Activated B cell treated with CpG ODN at 0.5 μM for 24 hours (primary cell): ENCODE results near the gene CRABP1. TPM values are rescaled to one million over a fixed set of nuclear protein-coding genes. Genes with fewer than 3 reads are reported as not detected.

Experiments used
- ATAC-seq: fragments of 200-7000 bp; cut with Tn5 transposase; one replicate; pipeline ENCODE4 v1.10.0; 2021; ENCODE audit warnings: low read depth, mild to moderate bottlenecking, moderate library complexity
- CTCF ChIA-PET: fragments of 350-600 bp; sonication (Branson Sonifier 250); formaldehyde crosslinking; loops from one replicate; lab custom pipeline; 2021; ENCODE audit warnings: antibody characterized with exemption; lab: Charles Lee
- POLR2A ChIA-PET: fragments of 350-600 bp; sonication (Branson Sonifier 250); formaldehyde crosslinking; loops from one replicate; lab custom pipeline; 2021; ENCODE audit warnings: antibody characterized with exemption; lab: Charles Lee
- DNase-seq: peaks from one replicate; pipeline ENCODE4 v3.0.0; 2022
- H3K27ac Mint-ChIP-seq: one replicate; pipeline ENCODE4 v1.8.0; 2020; ENCODE audit warnings: mixed read lengths
- H3K27me3 Mint-ChIP-seq: one replicate; pipeline ENCODE4 v1.8.0; 2021; ENCODE audit warnings: mixed read lengths
- H3K36me3 Mint-ChIP-seq: one replicate; pipeline ENCODE4 v1.8.0; 2021; ENCODE audit warnings: low read depth, mixed read lengths
- H3K4me1 Mint-ChIP-seq: one replicate; pipeline ENCODE4 v1.8.0; 2021; ENCODE audit warnings: mixed read lengths
- H3K4me3 Mint-ChIP-seq: one replicate; pipeline ENCODE4 v1.8.0; 2020; ENCODE audit warnings: mild to moderate bottlenecking, mixed read lengths
- H3K9me3 Mint-ChIP-seq: one replicate; pipeline ENCODE4 v1.8.0; 2020; ENCODE audit warnings: mixed read lengths
- intact Hi-C: fragments of 100-400 bp; cut with micrococcal nuclease; formaldehyde crosslinking; loops from one replicate; pipeline ENCODE4 v1.15.1; 2024
- total RNA-seq: library from RNA; stranded (reverse); gene quantifications from 2 replicates; pipeline ENCODE4 v1.2.3, GENCODE V29; 2022
- TF ChIP-seq, protein P1 (sequence below): fragments of 200-600 bp; IDR thresholded peaks from one replicate; pipeline ENCODE4 v1.8.0; 2022; ENCODE audit warnings: antibody characterized with exemption, mild to moderate bottlenecking

CRABP1 gene
- total RNA-seq, 1 donor from 2014 or later = not detected

DNA sequence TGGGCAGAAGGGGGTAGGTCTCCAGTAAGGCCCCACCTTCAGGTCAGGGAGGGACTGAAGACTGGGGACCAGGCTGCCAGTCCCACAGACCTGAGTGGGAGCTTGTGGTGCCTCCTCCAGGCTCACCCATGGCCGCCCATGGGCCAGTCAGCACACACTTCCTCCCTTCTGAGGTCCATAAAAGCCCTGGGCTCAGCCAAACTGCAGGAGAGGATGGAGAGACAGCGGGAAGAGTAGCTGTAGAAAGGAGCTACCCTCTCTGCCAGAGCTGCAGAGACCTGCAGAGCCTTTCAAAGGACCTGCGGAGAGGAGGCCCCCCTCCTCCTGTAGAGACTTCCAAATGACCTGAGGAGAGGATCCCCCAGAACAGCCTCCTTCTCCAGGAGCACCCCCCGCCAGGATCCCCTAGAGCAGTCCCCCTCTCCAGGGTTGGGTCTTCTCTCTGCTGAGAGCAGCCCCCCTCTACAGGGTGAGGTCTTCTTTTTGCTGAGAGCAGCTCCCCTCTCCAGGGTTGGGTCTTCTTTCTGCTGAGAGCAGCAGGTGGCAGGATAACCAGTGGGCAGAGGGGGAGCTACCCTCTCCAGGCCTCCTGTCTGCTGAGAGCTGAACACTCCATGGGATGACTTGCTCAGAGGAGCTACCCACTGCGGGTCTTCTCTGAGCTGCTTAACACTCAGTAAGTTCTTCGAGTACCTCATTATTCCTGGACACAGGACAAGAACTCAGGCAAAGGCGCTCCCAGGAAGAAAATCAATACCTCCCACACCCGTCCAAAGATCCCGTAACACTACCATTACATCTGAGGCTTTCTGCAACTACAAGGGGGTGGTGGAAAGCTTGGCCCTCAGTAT is 35.7 kb upstream of the CRABP1 start:
- Mint-ChIP-seq H3K27ac (no peak overlapping the region), H3K36me3 (peaks cover 3% of the 10 kb centered on the region), H3K4me3 (no peak overlapping the region), H3K4me1 (peaks cover 4% of the 10 kb centered on the region), H3K9me3 (no peaks in the 10 kb centered on the region), H3K27me3 (peaks cover 13% of the 10 kb centered on the region)
- TF ChIP-seq, protein P1, sequence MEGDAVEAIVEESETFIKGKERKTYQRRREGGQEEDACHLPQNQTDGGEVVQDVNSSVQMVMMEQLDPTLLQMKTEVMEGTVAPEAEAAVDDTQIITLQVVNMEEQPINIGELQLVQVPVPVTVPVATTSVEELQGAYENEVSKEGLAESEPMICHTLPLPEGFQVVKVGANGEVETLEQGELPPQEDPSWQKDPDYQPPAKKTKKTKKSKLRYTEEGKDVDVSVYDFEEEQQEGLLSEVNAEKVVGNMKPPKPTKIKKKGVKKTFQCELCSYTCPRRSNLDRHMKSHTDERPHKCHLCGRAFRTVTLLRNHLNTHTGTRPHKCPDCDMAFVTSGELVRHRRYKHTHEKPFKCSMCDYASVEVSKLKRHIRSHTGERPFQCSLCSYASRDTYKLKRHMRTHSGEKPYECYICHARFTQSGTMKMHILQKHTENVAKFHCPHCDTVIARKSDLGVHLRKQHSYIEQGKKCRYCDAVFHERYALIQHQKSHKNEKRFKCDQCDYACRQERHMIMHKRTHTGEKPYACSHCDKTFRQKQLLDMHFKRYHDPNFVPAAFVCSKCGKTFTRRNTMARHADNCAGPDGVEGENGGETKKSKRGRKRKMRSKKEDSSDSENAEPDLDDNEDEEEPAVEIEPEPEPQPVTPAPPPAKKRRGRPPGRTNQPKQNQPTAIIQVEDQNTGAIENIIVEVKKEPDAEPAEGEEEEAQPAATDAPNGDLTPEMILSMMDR = no peak
- ChIA-PET POLR2A (interaction anchor here (0.5 kb wide), 1 partner anchor 637 kb away, joined by 4 read pairs; no protein-coding TSS in a partner anchor), CTCF (no interaction called here)
- no peak for DNase-seq
- ATAC-seq = no peak
- intact Hi-C loops = no loop called here

DNA sequence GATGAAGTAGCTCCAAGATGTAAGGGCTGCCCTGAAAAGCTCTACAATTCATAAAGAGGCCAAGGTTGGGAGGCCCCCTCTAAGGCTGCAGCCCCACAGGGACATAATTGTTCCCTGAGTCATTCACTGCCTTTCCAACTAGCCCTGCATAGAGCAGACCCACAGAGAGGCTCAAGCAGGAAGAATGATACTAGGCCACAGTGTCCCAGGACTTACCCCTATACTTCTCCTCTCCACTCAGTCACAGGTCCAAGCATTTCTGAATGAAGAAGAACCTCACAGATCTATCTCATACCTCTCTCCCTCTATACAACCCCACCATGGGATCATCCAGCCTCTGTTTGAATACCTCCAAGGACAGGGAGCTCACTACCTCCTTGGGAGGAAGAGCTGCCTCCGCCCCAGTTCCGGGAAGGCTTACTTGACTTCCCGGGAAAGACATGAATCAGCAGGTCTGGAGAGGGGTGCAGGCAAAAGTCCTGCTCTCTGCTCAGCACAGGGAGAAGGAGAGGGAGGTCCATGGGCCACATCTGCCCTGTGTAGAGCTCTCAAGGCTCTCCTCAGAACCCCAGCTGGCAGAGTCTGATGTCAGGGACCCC is 33.9 kb upstream of the CRABP1 start:
- H3K27me3 Mint-ChIP-seq = peaks cover 13% of the 10 kb centered on the region
- ATAC-seq = no peak
- intact Hi-C loops = no loop called here
- H3K27ac Mint-ChIP-seq = no peak overlapping the region
- CTCF ChIA-PET = interaction anchor here (1.1 kb wide), 1 partner anchor 114 kb away, joined by 3 read pairs; no protein-coding TSS in a partner anchor
- POLR2A ChIA-PET = no interaction called here
- no peaks in the 10 kb centered on the region for H3K9me3 Mint-ChIP-seq
- no peak overlapping the region for H3K4me3 Mint-ChIP-seq
- H3K36me3 Mint-ChIP-seq = no peaks in the 10 kb centered on the region
- peaks cover 1% of the 10 kb centered on the region for H3K4me1 Mint-ChIP-seq
- TF ChIP-seq, protein P1 = no peak
- DNase-seq = no peak

DNA sequence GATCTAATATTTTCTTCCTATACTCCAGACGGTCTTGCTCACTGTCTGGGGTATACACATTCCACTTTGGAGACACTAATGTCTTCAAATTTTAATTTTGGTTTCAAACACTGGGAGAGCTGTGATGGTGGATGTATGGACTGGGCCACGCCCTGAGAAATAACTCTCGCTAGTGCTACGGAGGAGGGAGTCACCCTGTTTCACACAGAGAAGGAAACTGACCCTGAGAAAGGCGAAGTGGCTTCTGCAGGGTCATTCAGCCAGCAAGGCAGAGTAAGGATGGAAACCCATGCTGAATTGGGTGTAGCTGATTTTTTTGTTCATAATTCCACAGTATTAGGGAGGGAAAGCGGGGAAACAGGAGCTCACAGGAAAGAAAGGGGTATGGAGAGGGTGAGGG is 32.2 kb upstream of the CRABP1 start:
- ATAC-seq (no peak), DNase-seq (no peak)
- Mint-ChIP-seq H3K9me3 (no peaks in the 10 kb centered on the region), H3K27ac (no peak overlapping the region), H3K4me1 (no peaks in the 10 kb centered on the region), H3K27me3 (peaks cover 13% of the 10 kb centered on the region), H3K4me3 (no peak overlapping the region), H3K36me3 (no peaks in the 10 kb centered on the region)
- TF ChIP-seq, protein P1 = no peak
- CTCF ChIA-PET = no interaction called here
- intact Hi-C loops = loop anchor here (1.0 to 2.0 kb wide), 2 partner anchors 115 to 443 kb away; no protein-coding TSS in a partner anchor
- POLR2A ChIA-PET = interaction anchor here (0.5 kb wide), 1 partner anchor 127 kb away, joined by 6 read pairs; no protein-coding TSS in a partner anchor

DNA sequence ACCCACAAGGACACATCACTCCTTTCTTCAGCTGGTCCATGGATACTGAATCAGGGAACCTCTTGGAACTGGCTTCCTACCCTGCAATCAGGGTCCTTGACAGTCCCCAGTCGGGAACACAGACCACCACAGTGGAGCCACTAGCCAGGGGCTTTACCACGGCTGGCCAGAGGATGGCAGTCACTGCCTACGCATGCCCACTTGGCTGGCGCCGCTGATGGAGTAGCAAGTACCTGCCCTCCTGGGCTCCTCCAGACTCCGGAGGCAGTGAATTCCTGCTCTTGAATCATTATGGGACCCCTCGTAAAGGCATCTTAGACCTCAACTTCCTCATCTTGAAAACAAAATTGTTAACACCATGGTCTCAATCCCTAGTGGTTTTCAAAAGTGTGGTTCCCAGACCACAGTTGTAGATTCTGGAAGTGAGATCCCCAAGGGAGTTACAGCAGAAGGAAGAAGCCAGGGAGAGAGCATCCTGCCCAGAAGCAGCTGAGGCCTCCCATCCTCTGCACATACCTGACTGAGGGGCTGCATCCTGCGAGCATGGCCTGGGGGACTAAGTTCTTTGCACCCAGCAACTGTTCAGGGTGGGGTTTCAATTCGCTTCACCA is 31.6 kb upstream of the CRABP1 start:
- peak; percentile 61 for ATAC-seq
- Mint-ChIP-seq H3K27me3 (peaks cover 13% of the 10 kb centered on the region), H3K27ac (no peak overlapping the region), H3K4me1 (no peaks in the 10 kb centered on the region), H3K9me3 (no peaks in the 10 kb centered on the region), H3K36me3 (no peaks in the 10 kb centered on the region), H3K4me3 (no peak overlapping the region)
- ChIA-PET CTCF (no interaction called here), POLR2A (no interaction called here)
- intact Hi-C loops = loop anchor here (1.0 to 2.0 kb wide), 2 partner anchors 115 to 442 kb away; no protein-coding TSS in a partner anchor
- TF ChIP-seq, protein P1 = no peak
- no peak for DNase-seq

DNA sequence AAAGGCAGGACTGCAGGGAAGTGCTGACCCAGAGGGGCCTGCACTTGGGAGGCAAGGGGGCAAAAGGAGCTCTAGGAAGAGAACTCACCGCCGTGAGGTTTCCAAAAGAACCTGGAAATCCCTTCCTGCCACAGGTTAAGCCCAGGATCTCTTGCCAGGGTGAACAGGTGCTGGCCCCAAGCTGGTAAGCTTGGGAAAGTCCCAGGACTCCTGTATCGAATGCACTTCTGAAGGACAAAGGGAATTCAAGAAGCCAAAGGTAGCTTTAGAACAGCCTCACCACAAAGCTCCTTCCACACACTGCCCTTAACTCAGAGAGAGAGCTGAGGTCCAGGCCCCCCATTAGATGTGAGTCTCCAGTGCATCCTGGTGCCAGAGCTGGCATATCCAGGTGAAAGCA is 28.9 kb upstream of the CRABP1 start:
- no peak overlapping the region for H3K4me3 Mint-ChIP-seq
- POLR2A ChIA-PET = no interaction called here
- no peak for ATAC-seq
- peaks cover 9% of the 10 kb centered on the region for H3K27me3 Mint-ChIP-seq
- H3K4me1 Mint-ChIP-seq = no peaks in the 10 kb centered on the region
- intact Hi-C loops = no loop called here
- no peak for DNase-seq
- no peaks in the 10 kb centered on the region for H3K9me3 Mint-ChIP-seq
- no peaks in the 10 kb centered on the region for H3K36me3 Mint-ChIP-seq
- no peak overlapping the region for H3K27ac Mint-ChIP-seq
- TF ChIP-seq, protein P1 = no peak
- CTCF ChIA-PET = no interaction called here
